ENCODE measurements around the gene GAB2. TPM values are rescaled to one million over a fixed set of nuclear protein-coding genes. Genes with fewer than 3 reads are reported as not detected.

The GAB2 gene
- total and polyA plus RNA-seq, 2 of the 13 experiments (the other 11 are each of a cell fraction or from before 2014, with no cell fraction given): 4.1 to 8.6 TPM

DNA sequence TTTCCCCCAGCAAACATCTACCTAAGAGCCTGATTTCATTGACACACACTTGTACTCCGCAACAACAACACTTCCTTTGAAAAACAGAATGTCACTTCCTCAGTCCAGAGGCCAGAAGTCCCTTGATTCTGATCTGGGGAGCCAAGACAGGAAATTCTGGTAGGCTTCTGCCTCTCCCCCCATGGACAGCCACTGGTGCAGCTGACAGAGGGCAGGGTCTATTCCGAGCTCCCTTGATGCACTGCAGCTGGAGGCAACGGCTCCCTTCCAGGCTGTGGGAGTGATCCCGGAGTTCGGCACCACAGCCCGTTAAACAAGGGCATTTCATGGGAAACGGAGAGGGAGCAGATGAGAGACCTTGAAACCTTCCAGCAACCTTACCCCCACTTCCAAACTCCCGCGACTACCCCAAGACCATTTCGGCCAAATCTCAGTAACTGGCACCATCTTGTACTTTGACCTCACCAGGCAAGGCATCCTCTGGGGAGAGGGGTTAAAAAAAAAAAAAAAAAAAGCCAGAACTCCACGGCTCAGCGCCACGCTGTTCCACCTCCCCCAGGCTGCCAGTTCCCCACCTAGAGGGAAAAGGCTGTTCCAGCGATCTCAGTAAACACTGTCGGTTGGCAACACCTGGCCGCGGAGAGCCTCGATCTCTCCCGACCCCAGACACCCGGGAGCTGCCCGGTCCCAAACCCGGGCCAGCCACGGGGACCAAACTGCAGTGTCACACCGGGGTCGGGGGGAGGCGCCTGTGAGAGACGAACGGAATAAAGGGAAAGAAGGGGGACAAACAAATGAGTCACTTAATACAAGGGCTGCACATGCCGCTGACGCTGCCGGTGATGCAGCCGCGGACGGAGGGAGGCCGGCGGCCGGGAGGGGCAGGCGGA is 1.1 kb downstream of the GAB2 start (continued):
- TF ChIP-seq SOX13 (IDR thresholded peaks at IDR 0.05) (no peak), SOX13 (CRISPR knock-in tag; conservative IDR thresholded peaks at IDR 0.05 in 1 of 2, IDR thresholded peaks at IDR 0.05 in 1 of 2) (peak in 1 of 2 experiments; percentile 54; a peak in 2 of 4 replicates), MTA1 (CRISPR knock-in tag; IDR thresholded peaks at IDR 0.05; ENCODE audit: borderline replicate concordance) (no peak), SPEN (CRISPR knock-in tag; IDR thresholded peaks at IDR 0.05; ENCODE audit: low read depth) (peak; percentile 50; the same call in 1 of the 2 replicates), ZFP36L1 (CRISPR knock-in tag; IDR thresholded peaks at IDR 0.05) (no peak), ZFAT (CRISPR knock-in tag; conservative IDR thresholded peaks at IDR 0.05) (no peak), HNRNPUL1 (IDR thresholded peaks at IDR 0.05; ENCODE audit: low read depth, low read length) (no peak), RORA (CRISPR knock-in tag; IDR thresholded peaks at IDR 0.05) (no peak), SNAI1 (CRISPR knock-in tag; IDR thresholded peaks at IDR 0.05; ENCODE audit: borderline replicate concordance) (no peak), KMT2B (CRISPR knock-in tag; IDR thresholded peaks at IDR 0.05) (peak; percentile 76), ZC3H13 (CRISPR knock-in tag; IDR thresholded peaks at IDR 0.05) (no peak), ZNF382 (CRISPR knock-in tag; IDR thresholded peaks at IDR 0.05; ENCODE audit: borderline replicate concordance) (no peak), ZNF7 (CRISPR knock-in tag; IDR thresholded peaks at IDR 0.05) (no peak), PRDM10 (CRISPR knock-in tag; IDR thresholded peaks at IDR 0.05; ENCODE audit: low read depth) (0 out of 2 replicates have a peak, but pooled peaks have one; percentile 16), KLF15 (CRISPR knock-in tag; IDR thresholded peaks at IDR 0.05; ENCODE audit: borderline replicate concordance) (no peak), ZGPAT (CRISPR knock-in tag; IDR thresholded peaks at IDR 0.05) (peak; percentile 33; the same call in 1 of the 2 replicates), ZNF446 (CRISPR knock-in tag; IDR thresholded peaks at IDR 0.05) (no peak), ATF7-NPFF (CRISPR knock-in tag; IDR thresholded peaks at IDR 0.05; ENCODE audit: low read depth) (no peak)
- TF ChIP-seq, protein P1, sequence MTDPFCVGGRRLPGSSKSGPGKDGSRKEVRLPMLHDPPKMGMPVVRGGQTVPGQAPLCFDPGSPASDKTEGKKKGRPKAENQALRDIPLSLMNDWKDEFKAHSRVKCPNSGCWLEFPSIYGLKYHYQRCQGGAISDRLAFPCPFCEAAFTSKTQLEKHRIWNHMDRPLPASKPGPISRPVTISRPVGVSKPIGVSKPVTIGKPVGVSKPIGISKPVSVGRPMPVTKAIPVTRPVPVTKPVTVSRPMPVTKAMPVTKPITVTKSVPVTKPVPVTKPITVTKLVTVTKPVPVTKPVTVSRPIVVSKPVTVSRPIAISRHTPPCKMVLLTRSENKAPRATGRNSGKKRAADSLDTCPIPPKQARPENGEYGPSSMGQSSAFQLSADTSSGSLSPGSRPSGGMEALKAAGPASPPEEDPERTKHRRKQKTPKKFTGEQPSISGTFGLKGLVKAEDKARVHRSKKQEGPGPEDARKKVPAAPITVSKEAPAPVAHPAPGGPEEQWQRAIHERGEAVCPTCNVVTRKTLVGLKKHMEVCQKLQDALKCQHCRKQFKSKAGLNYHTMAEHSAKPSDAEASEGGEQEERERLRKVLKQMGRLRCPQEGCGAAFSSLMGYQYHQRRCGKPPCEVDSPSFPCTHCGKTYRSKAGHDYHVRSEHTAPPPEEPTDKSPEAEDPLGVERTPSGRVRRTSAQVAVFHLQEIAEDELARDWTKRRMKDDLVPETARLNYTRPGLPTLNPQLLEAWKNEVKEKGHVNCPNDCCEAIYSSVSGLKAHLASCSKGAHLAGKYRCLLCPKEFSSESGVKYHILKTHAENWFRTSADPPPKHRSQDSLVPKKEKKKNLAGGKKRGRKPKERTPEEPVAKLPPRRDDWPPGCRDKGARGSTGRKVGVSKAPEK (CRISPR knock-in tag; IDR thresholded peaks at IDR 0.05; ENCODE audit: borderline replicate concordance): no peak
- TF ChIP-seq, protein P2, sequence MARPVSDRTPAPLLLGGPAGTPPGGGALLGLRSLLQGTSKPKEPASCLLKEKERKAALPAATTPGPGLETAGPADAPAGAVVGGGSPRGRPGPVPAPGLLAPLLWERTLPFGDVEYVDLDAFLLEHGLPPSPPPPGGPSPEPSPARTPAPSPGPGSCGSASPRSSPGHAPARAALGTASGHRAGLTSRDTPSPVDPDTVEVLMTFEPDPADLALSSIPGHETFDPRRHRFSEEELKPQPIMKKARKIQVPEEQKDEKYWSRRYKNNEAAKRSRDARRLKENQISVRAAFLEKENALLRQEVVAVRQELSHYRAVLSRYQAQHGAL (CRISPR knock-in tag; IDR thresholded peaks at IDR 0.05; ENCODE audit: not compliant biosample characterization): no peak
